ENCODE results near the gene PDSS2. TPM values are rescaled to one million over a fixed set of nuclear protein-coding genes. Genes with fewer than 3 reads are reported as not detected.

PDSS2 gene
- total and polyA plus RNA-seq, 4 donors: 6.6 to 19.8 (median 15.6) TPM

DNA sequence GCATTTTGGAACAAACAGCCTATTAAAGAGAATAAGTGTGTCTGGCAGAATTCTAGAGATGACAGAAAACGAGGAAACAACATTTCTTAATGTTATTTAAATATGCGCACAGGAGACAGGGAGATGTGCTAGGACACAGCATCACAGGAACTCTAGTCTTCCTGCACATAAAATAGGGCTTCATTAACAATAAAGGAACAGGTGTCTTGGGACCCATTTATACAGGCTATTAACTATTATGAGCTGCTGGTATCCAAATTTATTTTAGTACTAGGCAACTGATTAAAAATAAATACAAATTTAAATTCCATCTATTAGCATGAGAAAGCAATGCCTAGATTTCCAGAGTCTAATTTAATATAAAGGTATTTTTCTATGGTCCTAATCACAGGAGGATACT is 102.3 kb downstream of the PDSS2 start:
- Histone ChIP-seq H3K9ac (ENCODE audit: insufficient read depth in 1 of 2, low read length in 2 of 2) (no peak overlapping the region), H3K27me3 (ENCODE audit: control insufficient read depth in 3 of 3, insufficient read depth in 3 of 3, low read length in 2 of 3) (no peaks in the 10 kb centered on the region), H3K27ac (ENCODE audit: low read depth in 1 of 2, low read length in 1 of 2) (no peak overlapping the region), H3K9me3 (ENCODE audit: control insufficient read depth in 4 of 4, insufficient read depth in 3 of 4, low read length in 3 of 4) (no peaks in the 10 kb centered on the region), H3K4me1 (ENCODE audit: control insufficient read depth in 5 of 5, insufficient read depth in 5 of 5, low read length in 5 of 5) (peaks cover 0 to 16% (median 4%) of the 10 kb centered on the region in 5 donors), H3K36me3 (ENCODE audit: control insufficient read depth in 4 of 4, insufficient read depth in 4 of 4, low read length in 4 of 4) (no peaks in the 10 kb centered on the region), H3K4me3 (no peak overlapping the region)
- TF ChIP-seq CTCF (IDR thresholded peaks at IDR 0.05; ENCODE audit: control extremely low read depth, extremely low read depth): no peak
- DNase-seq (no peak), ATAC-seq (ENCODE audit: insufficient read depth, low FRiP score) (no peak)
- 87 to 95% methylated on average over 2 of the region's 2 CpGs for WGBS, 2 donors

DNA sequence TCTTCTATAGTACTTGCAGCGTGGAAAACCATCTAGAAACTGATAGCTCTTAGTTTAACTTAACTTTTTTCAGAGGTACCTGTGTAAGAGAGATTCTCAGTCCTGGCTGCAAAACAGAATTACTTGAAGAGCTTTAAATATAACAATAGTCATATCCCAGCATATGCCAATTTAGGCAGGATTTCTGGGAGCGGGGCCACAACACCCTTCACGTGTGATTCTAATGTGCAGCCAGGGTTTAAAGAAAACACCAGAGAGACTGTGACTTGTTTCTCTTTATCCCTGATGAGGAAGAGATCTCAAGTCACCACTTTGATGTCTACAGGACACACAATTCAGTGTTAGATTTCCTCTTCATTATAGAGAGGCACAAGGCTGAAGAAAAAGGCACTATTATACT is 103.7 kb downstream of the PDSS2 start:
- H3K27ac ChIP-seq (ENCODE audit: low read depth in 1 of 2, low read length in 1 of 2): peak overlapping the region in 1 of 2 donors; percentile 9
- ATAC-seq (ENCODE audit: insufficient read depth, low FRiP score) (no peak), DNase-seq (no peak)
- H3K4me3 ChIP-seq: no peak overlapping the region
- no peak for TF ChIP-seq CTCF (IDR thresholded peaks at IDR 0.05; ENCODE audit: control extremely low read depth, extremely low read depth)
- 93 to 96% methylated on average over 3 of the region's 3 CpGs for WGBS, 2 donors
- H3K9me3 ChIP-seq (ENCODE audit: control insufficient read depth in 4 of 4, insufficient read depth in 3 of 4, low read length in 3 of 4): no peaks in the 10 kb centered on the region
- peaks cover 0 to 16% (median 4%) of the 10 kb centered on the region in 5 donors for H3K4me1 ChIP-seq (ENCODE audit: control insufficient read depth in 5 of 5, insufficient read depth in 5 of 5, low read length in 5 of 5)
- H3K36me3 ChIP-seq (ENCODE audit: control insufficient read depth in 4 of 4, insufficient read depth in 4 of 4, low read length in 4 of 4): no peaks in the 10 kb centered on the region
- no peaks in the 10 kb centered on the region for H3K27me3 ChIP-seq (ENCODE audit: control insufficient read depth in 3 of 3, insufficient read depth in 3 of 3, low read length in 2 of 3)
- no peak overlapping the region for H3K9ac ChIP-seq (ENCODE audit: insufficient read depth in 1 of 2, low read length in 2 of 2)

GRCh38 chr6:107354451-107354850 is 104.9 kb downstream of the PDSS2 start:
- no peak overlapping the region for H3K27ac ChIP-seq (ENCODE audit: low read depth in 1 of 2, low read length in 1 of 2)
- peaks cover 0 to 16% (median 4%) of the 10 kb centered on the region in 5 donors for H3K4me1 ChIP-seq (ENCODE audit: control insufficient read depth in 5 of 5, insufficient read depth in 5 of 5, low read length in 5 of 5)
- no peaks in the 10 kb centered on the region for H3K27me3 ChIP-seq (ENCODE audit: control insufficient read depth in 3 of 3, insufficient read depth in 3 of 3, low read length in 2 of 3)
- DNase-seq: peak in 1 of 3 donors; percentile 17
- no peak overlapping the region for H3K9ac ChIP-seq (ENCODE audit: insufficient read depth in 1 of 2, low read length in 2 of 2)
- peaks cover 0 to 1% (median 0%) of the 10 kb centered on the region in 4 donors for H3K36me3 ChIP-seq (ENCODE audit: control insufficient read depth in 4 of 4, insufficient read depth in 4 of 4, low read length in 4 of 4)
- WGBS, 2 donors: 60 to 76% methylated on average over 2 of the region's 2 CpGs
- H3K4me3 ChIP-seq: no peak overlapping the region
- TF ChIP-seq CTCF (IDR thresholded peaks at IDR 0.05; ENCODE audit: control extremely low read depth, extremely low read depth): no peak
- H3K9me3 ChIP-seq (ENCODE audit: control insufficient read depth in 4 of 4, insufficient read depth in 3 of 4, low read length in 3 of 4): no peaks in the 10 kb centered on the region
- ATAC-seq (ENCODE audit: insufficient read depth, low FRiP score): no peak

DNA sequence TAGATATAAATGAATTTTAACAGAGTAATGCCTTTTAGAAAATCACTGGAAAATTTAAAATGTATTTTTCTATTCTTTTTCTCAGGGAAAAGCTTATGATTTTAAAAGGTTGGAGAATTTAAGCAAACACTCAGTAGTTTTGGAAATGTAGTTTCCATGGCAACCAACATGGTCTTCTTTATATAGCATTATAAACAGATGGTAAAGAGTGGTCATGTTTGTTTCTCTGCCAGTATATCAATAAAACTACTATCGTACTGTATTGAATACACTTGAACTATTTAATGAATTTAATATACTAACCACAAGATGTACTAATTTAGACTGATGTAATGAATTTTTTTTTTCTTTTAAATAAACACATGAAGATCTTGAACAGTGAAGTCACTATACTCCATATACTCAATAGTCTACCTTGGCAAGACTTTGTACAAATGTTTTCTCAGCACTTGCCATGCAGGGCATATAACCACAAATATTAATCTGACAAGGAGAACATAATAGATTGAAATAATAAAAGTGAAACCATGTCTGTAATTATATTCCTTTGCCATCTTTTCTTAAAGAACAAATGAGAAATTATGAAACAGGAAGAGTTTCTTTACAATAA is 105.5 kb downstream of the PDSS2 start:
- Histone ChIP-seq H3K27me3 (ENCODE audit: control insufficient read depth in 3 of 3, insufficient read depth in 3 of 3, low read length in 2 of 3) (no peaks in the 10 kb centered on the region), H3K4me3 (no peak overlapping the region), H3K27ac (ENCODE audit: low read depth in 1 of 2, low read length in 1 of 2) (no peak overlapping the region), H3K9ac (ENCODE audit: insufficient read depth in 1 of 2, low read length in 2 of 2) (no peak overlapping the region), H3K4me1 (ENCODE audit: control insufficient read depth in 5 of 5, insufficient read depth in 5 of 5, low read length in 5 of 5) (peaks cover 0 to 16% (median 4%) of the 10 kb centered on the region in 5 donors), H3K9me3 (ENCODE audit: control insufficient read depth in 4 of 4, insufficient read depth in 3 of 4, low read length in 3 of 4) (no peaks in the 10 kb centered on the region), H3K36me3 (ENCODE audit: control insufficient read depth in 4 of 4, insufficient read depth in 4 of 4, low read length in 4 of 4) (peaks cover 0 to 1% (median 0%) of the 10 kb centered on the region in 4 donors)
- 71 to 86% methylated on average over 1 of the region's 1 CpG for WGBS, 2 donors
- DNase-seq: peak in 2 of 3 donors; percentile 63 to 66
- no peak for TF ChIP-seq CTCF (IDR thresholded peaks at IDR 0.05; ENCODE audit: control extremely low read depth, extremely low read depth)
- ATAC-seq (ENCODE audit: insufficient read depth, low FRiP score): no peak

Measured in lung (tissue), 12 donors.